IPS-18c (cell line): ENCODE measurements around the gene MAPKBP1.

Experiments
- H3K4me3 ChIP-seq: 2 replicates; pipeline ENCODE4 v1.7.0; 2013; ENCODE audit warnings: low read depth, mild to moderate bottlenecking, low read length, moderate library complexity; ENCODE audit not compliant: insufficient read depth
- H3K9me3 ChIP-seq: one replicate; pipeline ENCODE4 v1.6.1; 2013; ENCODE audit warnings: mild to moderate bottlenecking, low read length, moderate library complexity; ENCODE audit not compliant: control insufficient read depth, insufficient read depth

MAPKBP1 gene

GRCh38 chr15:41798607-41799487 is 24.6 kb downstream of the MAPKBP1 start:
- H3K4me3 ChIP-seq, result no peak overlapping the region

GRCh38 chr15:41799488-41799805 is 25.2 kb downstream of the MAPKBP1 start:
- H3K4me3 ChIP-seq, result no peak overlapping the region
- no peaks in the 10 kb centered on the region for H3K9me3 ChIP-seq

More at GRCh38 chr15:41798607-41799487, 24.6 kb downstream of the MAPKBP1 start:
- H3K9me3 ChIP-seq, result no peaks in the 10 kb centered on the region

- H3K9me3 ChIP-seq, result no peaks in the 10 kb centered on the region
These were observed 26.9 kb downstream of the MAPKBP1 start for GRCh38 chr15:41801185-41801584.

GRCh38 chr15:41801850-41802455 is 27.7 kb downstream of the MAPKBP1 start:
- H3K4me3 ChIP-seq, result no peak overlapping the region
- H3K9me3 ChIP-seq, result no peaks in the 10 kb centered on the region

More at GRCh38 chr15:41801185-41801584, 26.9 kb downstream of the MAPKBP1 start:
- H3K4me3 ChIP-seq, result no peak overlapping the region

GRCh38 chr15:41804361-41804760 is 30.1 kb downstream of the MAPKBP1 start:
- no peak overlapping the region for H3K4me3 ChIP-seq
- no peaks in the 10 kb centered on the region for H3K9me3 ChIP-seq

- Histone ChIP-seq H3K9me3 (no peaks in the 10 kb centered on the region), H3K4me3 (no peak overlapping the region)
These were observed 30.8 kb downstream of the MAPKBP1 start for GRCh38 chr15:41804916-41805666.

- Histone ChIP-seq H3K4me3 (no peak overlapping the region), H3K9me3 (no peaks in the 10 kb centered on the region)
These were observed 31.4 kb downstream of the MAPKBP1 start for GRCh38 chr15:41805711-41806110.

- H3K9me3 ChIP-seq, result no peaks in the 10 kb centered on the region
- H3K4me3 ChIP-seq, result no peak overlapping the region
These were observed 32.3 kb downstream of the MAPKBP1 start for GRCh38 chr15:41806291-41807181.

- H3K4me3 ChIP-seq, result no peak overlapping the region
- no peaks in the 10 kb centered on the region for H3K9me3 ChIP-seq
These were observed 34.8 kb downstream of the MAPKBP1 start for GRCh38 chr15:41809121-41809520.

GRCh38 chr15:41809526-41810220 is 35.4 kb downstream of the MAPKBP1 start:
- no peaks in the 10 kb centered on the region for H3K9me3 ChIP-seq
- no peak overlapping the region for H3K4me3 ChIP-seq

GRCh38 chr15:41810651-41811431 is 36.6 kb downstream of the MAPKBP1 start:
- Histone ChIP-seq H3K4me3 (no peak overlapping the region), H3K9me3 (no peaks in the 10 kb centered on the region)

- Histone ChIP-seq H3K9me3 (no peaks in the 10 kb centered on the region), H3K4me3 (no peak overlapping the region)
These were observed 37.3 kb downstream of the MAPKBP1 start for GRCh38 chr15:41811432-41812195.

- Histone ChIP-seq H3K4me3 (no peak overlapping the region), H3K9me3 (no peaks in the 10 kb centered on the region)
These were observed 38.6 kb downstream of the MAPKBP1 start for GRCh38 chr15:41812820-41813375.

- no peak overlapping the region for H3K4me3 ChIP-seq
These were observed 39.1 kb downstream of the MAPKBP1 start for GRCh38 chr15:41813426-41813825.

GRCh38 chr15:41814534-41814933 is 40.2 kb downstream of the MAPKBP1 start:
- H3K4me3 ChIP-seq, result no peak overlapping the region
- no peaks in the 10 kb centered on the region for H3K9me3 ChIP-seq

More at GRCh38 chr15:41813426-41813825, 39.1 kb downstream of the MAPKBP1 start:
- no peaks in the 10 kb centered on the region for H3K9me3 ChIP-seq
